Stimulated activated CD4-positive, alpha-beta T cell treated with anti-CD3 and anti-CD28 coated beads, Interleukin-15, amount 100 ng/mL, for 1 hour (primary cell): Measurements from ENCODE around the gene MRPL45.

Source experiments
- DNase-seq, 2 donors: peaks; one replicate each; pipeline ENCODE4 v3.0.0-alpha.2; 2020; ENCODE audit warnings: low read depth in 1 of 2, low spot score in 1 of 2

Gene MRPL45

GRCh38 chr17:38324772-38325171 is 27.8 kb downstream of the MRPL45 start:
- no peak for DNase-seq

GRCh38 chr17:38325221-38325851 is 28.4 kb downstream of the MRPL45 start:
- no peak for DNase-seq

GRCh38 chr17:38326996-38327792 is 30.2 kb downstream of the MRPL45 start:
- DNase-seq, result no peak

- DNase-seq, result no peak
Observed at GRCh38 chr17:38327936-38328335, 31.0 kb downstream of the MRPL45 start.

- no peak for DNase-seq
Observed at GRCh38 chr17:38328620-38329019, 31.7 kb downstream of the MRPL45 start.

- DNase-seq, result no peak
Observed at GRCh38 chr17:38329284-38329683, 32.3 kb downstream of the MRPL45 start.

- no peak for DNase-seq
Observed at GRCh38 chr17:38329808-38330730, 33.1 kb downstream of the MRPL45 start.

GRCh38 chr17:38330941-38331411 is 34.0 kb downstream of the MRPL45 start:
- DNase-seq, result no peak

GRCh38 chr17:38332735-38333134 is 35.8 kb downstream of the MRPL45 start:
- no peak for DNase-seq

GRCh38 chr17:38333635-38334295 is 36.8 kb downstream of the MRPL45 start:
- DNase-seq, result no peak

- no peak for DNase-seq
Observed at GRCh38 chr17:38334480-38335364, 37.8 kb downstream of the MRPL45 start.

- DNase-seq, result no peak
Observed at GRCh38 chr17:38336838-38337237, 39.9 kb downstream of the MRPL45 start.

- no peak for DNase-seq
Observed at GRCh38 chr17:38338053-38338452, 41.1 kb downstream of the MRPL45 start.

GRCh38 chr17:38338535-38338934 is 41.6 kb downstream of the MRPL45 start:
- no peak for DNase-seq

- DNase-seq, result no peak
Observed at GRCh38 chr17:38339891-38340290, 42.9 kb downstream of the MRPL45 start.

GRCh38 chr17:38341035-38341721 is 44.2 kb downstream of the MRPL45 start:
- DNase-seq, result no peak

GRCh38 chr17:38342886-38343607 is 46.1 kb downstream of the MRPL45 start:
- no peak for DNase-seq

- no peak for DNase-seq
Observed at GRCh38 chr17:38343608-38344419, 46.8 kb downstream of the MRPL45 start, which contains the start of gene GPR179. Gene GPR179, minus strand, starts transcription at chr17:38343956. Its CDS starts 167 bp downstream, at chr17:38343789.
